ENCODE results near the gene HLA-DMA.
"Not testable (repeated sequence)": the region's sequence is repeated elsewhere in the genome, so short reads cannot be mapped to it uniquely, and the experiment has no call there.

HLA-DMA gene

GRCh38 chr6:32954267-32954666, 1.4 kb upstream of the HLA-DMA start:
- no peak for DNase-seq

DNA sequence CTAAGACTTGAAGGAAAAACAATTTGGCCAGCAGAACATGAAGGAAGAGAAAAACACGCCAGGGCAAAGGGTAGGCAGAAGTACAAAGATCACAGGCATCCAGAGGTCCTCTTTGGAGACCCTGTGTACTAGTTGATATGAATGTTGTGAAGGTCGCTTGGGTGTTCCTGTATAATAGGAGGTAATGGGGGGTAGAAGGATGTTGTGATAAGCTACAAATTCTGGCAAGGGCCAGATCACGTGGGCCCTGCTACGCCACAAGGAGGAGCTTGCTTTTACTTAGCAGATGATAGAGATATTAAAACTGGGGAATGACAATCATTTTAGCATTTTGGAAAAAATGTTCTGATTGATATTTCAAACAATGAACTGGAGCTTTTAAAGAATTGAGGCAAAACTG, 878 bp upstream of the HLA-DMA start:
- no peak for DNase-seq

GRCh38 chr6:32950449-32950848, 2.4 kb downstream of the HLA-DMA start:
- no peak for DNase-seq

- DNase-seq = no peak
Measured at GRCh38 chr6:32950010-32950409, 2.9 kb downstream of the HLA-DMA start.

GRCh38 chr6:32949113-32949512, 3.8 kb downstream of the HLA-DMA start:
- no peak for DNase-seq

GRCh38 chr6:32947552-32948465, 5.1 kb downstream of the HLA-DMA start:
- no peak for DNase-seq

GRCh38 chr6:32946893-32947292, 6.0 kb downstream of the HLA-DMA start:
- no peak for DNase-seq

- DNase-seq = no peak
Measured at GRCh38 chr6:32945953-32946352, 6.9 kb downstream of the HLA-DMA start.

GRCh38 chr6:32945108-32945760, 7.7 kb downstream of the HLA-DMA start:
- no peak for DNase-seq

GRCh38 chr6:32943864-32944649, 8.8 kb downstream of the HLA-DMA start:
- DNase-seq = no peak

GRCh38 chr6:32942555-32943123, 10.3 kb downstream of the HLA-DMA start:
- DNase-seq = not testable (repeated sequence)

DNA sequence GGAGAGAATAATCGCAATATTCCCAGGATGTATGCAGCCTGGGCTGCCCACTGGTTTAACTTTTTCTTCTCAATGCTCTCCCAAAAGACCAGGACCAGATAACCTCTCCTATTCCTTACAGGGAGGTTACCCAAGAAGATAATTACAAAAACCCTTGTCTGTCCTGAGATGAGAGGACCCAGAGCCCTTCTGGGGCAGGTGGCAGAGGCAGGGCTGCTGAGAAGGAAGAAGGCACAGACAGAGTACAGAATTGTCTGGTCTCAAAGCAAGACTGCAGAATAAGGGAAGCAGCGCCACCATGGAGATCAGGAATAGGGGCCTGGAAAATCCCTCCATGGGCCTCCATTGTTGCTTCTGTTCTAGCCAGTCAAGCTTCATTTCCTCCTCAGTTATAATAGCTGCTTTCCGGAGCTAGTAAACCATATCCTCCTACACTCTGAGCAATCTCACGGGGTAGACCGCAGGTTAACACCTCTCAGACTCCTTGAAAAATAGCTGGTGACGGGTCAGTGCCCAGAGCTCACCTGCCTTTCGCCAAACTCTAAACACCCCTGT, 11.6 kb downstream of the HLA-DMA start:
- no peak for DNase-seq

GRCh38 chr6:32940656-32941213, 12.2 kb downstream of the HLA-DMA start, which contains the start of gene HLA-DMB:
HLA-DMB (minus strand) TSS chr6:32941028; CDS start chr6:32940807, 221 bp downstream.
- no peak for DNase-seq

DNA sequence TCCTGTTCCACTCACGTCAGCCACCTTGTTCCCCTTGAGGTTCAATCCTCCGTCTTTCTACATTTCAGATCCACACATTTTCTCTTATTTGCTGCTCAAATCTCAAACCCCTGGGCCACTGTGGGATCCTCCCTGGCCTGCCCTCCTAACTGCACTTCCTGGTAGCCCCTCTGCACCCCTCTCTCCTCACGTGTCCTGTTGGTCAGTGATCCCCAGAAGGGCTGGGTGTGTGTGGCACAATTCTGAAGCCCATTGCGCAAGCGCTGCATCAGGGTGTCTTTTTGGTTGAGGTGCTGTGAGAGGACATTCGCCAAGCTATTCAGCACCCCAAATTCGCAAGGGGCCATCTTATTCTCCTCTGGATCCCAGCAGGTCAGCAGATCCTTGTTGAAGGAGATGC, 14.4 kb downstream of the HLA-DMA start:
- DNase-seq = no peak

GRCh38 chr6:32937230-32937633, 15.7 kb downstream of the HLA-DMA start:
- DNase-seq = no peak

DNA sequence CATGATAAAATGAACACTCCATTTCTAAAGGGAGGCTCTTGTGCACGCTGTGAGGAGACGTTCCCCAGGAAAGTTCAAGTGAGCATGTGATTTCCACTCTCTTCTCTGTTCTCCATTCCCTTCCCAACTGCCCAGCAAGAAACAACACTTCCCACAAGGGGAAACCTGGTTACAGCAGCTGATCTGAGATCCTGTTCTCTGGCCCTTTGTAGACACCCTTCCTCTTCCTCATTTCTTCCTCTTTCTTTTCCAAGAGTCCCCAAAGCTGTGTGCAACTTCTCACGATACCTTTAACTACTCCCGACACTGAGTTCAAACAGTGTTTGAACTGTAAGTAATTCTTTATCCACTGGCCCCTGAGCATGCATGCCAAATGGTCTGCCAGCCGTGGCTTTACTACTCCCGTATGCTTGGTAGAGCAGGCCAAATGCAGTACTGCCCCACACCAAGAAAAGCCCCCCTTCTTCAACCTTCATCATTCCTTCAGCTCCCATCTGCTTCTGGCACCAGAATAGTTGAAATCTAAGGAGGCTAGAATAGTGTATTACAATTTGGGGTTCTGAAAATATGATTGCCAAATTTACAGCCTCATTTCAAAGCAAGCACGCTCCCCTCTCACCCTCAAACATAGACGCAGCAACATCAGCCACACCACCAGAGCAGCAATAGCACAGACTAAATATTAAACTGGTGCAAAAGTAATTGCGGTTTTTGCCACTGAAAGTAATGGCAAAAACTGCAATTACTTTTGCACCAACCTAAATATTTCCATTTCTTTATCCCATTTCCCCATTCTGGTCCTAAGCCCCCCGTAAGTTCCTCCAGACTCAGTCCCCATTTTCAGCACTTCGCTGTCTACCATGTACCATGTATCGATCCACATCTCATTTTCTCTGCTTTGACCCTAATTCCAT, 16.4 kb downstream of the HLA-DMA start:
- no peak for DNase-seq

GRCh38 chr6:32935551-32936238, 17.2 kb downstream of the HLA-DMA start:
- no peak for DNase-seq

DNA sequence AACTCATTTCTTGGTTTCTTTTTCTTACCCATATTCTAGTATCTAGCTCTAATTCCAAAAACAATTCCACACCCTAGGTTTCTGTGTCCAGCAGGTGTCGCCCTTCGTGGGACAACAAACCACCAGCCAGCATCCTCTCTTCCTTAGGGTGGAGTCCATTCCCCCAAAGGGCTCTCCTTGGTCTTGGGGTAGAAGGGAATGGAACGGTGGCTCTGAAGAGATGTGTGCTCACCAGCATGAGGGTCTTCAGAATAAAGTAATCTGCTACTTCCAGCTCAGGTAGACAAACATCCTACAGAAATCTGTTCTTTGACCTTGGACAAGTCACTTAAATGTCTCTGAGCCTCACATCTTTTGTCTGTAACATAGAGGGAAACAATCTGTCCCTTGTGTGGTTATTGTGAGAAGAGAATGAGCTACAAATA, 19.2 kb downstream of the HLA-DMA start:
- no peak for DNase-seq

DNA sequence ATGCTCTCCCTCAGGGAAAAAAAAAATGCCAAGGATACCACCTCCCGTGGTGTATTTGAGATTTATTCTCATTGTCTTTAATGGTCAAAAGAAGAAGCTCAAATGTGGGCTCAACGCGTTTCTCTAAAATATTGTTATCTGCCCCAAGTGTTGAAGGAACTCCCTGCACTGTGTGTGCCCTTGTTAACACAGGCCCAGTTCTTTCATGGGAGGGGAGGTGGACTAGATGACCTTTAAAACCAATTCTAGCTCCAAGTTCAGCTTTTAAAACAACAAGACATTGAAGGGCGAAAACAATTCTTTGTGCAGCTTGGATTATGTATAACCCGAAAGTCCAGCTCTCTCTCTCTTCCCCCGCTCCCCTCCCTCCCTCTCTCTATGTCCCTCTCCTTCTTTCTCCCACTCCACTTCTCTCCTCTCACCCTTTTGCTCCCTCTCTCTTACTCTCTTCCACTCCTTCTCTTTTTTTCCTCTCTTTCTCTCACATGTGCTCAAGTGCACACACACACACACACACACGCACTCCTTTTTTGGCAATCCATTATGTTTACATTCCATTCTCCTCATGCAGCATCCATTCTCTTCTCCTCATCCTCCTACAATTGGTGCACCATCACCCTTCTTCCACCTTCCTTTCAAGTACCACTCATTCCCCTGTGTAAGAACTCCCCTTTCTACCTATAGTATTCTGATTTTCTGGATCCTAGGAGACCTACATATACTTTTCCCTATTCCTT, 20.6 kb downstream of the HLA-DMA start:
- DNase-seq = no peak

DNA sequence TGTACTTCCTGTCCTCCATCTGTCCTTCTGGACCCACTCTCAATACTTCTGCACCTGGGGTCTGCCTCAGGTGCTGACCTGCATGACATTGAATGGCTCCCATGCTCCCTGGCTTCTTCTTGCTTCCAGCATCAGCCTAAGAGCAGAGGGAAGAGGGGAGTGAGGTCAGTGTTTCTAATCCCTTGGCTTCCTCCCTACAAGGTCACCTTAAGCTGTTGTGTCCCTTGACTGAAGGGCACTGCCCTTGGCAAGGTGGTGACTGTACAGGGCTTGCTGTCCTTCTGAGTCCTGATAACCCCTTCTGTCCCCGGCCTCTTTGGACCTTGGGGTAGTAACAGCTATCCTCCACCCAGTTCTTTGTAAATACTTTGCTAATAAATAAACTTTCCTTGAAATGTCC, 21.7 kb downstream of the HLA-DMA start:
- DNase-seq = no peak

All from NCI-H510A (cell line).